Measurements from ENCODE around the gene TMEM238. TPM values are rescaled to one million over a fixed set of nuclear protein-coding genes. Genes with fewer than 3 reads are reported as not detected.

The TMEM238 gene
- total and polyA plus RNA-seq, 9 of the 15 experiments (the other 6 are each of a cell fraction or from before 2014, with no cell fraction given), result 0.18 to 5.1 (median 1.3) TPM; not detected in 4

DNA sequence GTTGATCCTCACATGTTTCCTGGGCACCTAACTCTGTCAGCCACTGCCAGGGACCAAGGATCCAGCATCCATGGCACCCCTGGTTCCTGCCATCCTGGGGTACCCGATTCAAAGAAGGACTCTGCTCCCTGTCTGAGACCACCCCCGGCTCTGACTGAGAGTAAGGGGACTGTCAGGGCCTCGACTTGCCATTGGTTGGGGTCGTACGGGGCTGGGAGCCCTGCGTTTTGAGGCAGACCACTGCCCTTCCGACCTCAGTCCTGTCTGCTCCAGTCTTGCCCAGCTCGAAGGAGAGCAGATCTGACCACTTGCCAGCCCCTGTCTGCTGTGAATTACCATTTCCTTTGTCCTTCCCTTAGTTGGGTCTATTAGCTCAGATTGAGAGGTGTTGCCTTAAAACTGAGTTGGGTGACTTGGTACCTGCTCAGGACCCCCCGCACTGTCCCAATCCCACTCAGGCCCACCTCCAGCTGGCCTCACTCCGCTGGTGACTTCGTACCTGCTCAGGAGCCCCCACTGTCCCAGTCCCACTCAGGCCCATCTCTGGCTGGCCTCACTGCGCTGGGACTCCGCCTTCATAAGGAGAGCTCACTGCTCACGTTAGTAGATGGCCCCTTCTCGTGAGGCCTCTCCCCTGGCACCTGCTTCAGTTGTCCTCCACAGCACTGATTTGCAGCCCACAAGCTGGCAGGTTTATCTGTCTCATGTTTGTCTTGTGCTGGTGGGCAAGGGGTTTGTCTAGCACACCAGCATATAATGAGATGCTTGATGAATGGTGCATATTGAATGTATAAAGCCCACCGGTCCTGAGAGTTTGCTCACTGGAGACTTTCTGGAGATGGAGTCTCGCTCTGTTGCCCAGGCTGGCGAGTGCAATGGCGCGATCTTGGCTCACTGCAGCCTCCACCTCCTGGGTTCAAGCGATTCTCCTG lies 5.6 kb upstream of the TMEM238 start:
- H3K4me1 ChIP-seq (replicated peaks in 1 of 2; ENCODE audit: control insufficient read depth in 2 of 2, insufficient read depth in 2 of 2, low read length in 2 of 2), result peaks cover 47 to 65% of the 10 kb centered on the region in 2 experiments
- H3K27ac ChIP-seq (ENCODE audit: extremely low read depth, low read depth, low read length), result peak overlapping the region; percentile 20; the same call in 1 of the 3 replicates
- peaks cover 54% of the 10 kb centered on the region for H4K20me1 ChIP-seq (replicated peaks; ENCODE audit: control insufficient read depth, insufficient read depth, low read length)
- TF ChIP-seq MYNN (IDR thresholded peaks at IDR 0.05) (peak; percentile 70; the same call in 1 of the 2 replicates), MYNN (CRISPR knock-in tag; IDR thresholded peaks at IDR 0.05) (no peak), ILK (tag; IDR thresholded peaks at IDR 0.05; ENCODE audit: borderline replicate concordance, low read depth) (no peak), RBFOX2 (IDR thresholded peaks at IDR 0.05; ENCODE audit: low read depth, low read length) (peak; percentile 43), POLR2G (IDR thresholded peaks at IDR 0.05; ENCODE audit: low read depth, low read length) (0 out of 2 replicates have a peak, but pooled peaks have one; percentile 12), SUPT5H (IDR thresholded peaks at IDR 0.05) (peak; percentile 34; the same call in 1 of the 2 replicates), POLR2A (conservative IDR thresholded peaks at IDR 0.05) (peak; percentile 50), POLR2B (IDR thresholded peaks at IDR 0.05; ENCODE audit: low read depth, partially characterized antibody) (peak; percentile 49), POLR2AphosphoS5 (IDR thresholded peaks at IDR 0.05; ENCODE audit: control insufficient read depth, insufficient read depth, low read depth, low read length) (peak; percentile 48; the same call in 1 of the 2 replicates), ASH1L (IDR thresholded peaks at IDR 0.05; ENCODE audit: borderline replicate concordance, low read depth, partially characterized antibody) (no peak), L3MBTL2 (IDR thresholded peaks at IDR 0.05) (no peak)
- TF ChIP-seq, protein P1, sequence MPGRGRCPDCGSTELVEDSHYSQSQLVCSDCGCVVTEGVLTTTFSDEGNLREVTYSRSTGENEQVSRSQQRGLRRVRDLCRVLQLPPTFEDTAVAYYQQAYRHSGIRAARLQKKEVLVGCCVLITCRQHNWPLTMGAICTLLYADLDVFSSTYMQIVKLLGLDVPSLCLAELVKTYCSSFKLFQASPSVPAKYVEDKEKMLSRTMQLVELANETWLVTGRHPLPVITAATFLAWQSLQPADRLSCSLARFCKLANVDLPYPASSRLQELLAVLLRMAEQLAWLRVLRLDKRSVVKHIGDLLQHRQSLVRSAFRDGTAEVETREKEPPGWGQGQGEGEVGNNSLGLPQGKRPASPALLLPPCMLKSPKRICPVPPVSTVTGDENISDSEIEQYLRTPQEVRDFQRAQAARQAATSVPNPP (IDR thresholded peaks at IDR 0.05; ENCODE audit: borderline replicate concordance, insufficient read depth, insufficient read length), result no peak
- H3K36me3 ChIP-seq (ENCODE audit: control insufficient read depth, insufficient read depth, low read length), result peaks cover 55% of the 10 kb centered on the region
- no peak overlapping the region for H3K4me3 ChIP-seq
- ChIA-PET CTCF (ENCODE audit: low intra/inter-chr PET ratio) (no interaction called here), POLR2A (interaction anchor here (0.6 to 12.9 kb wide), 9 partner anchors 9 to 506 kb away, joined by 3 to 195 read pairs (median 4); partner anchors contain the start of gene UBE2S)
- peaks cover 19% of the 10 kb centered on the region for H3K9me1 ChIP-seq (ENCODE audit: control insufficient read depth, insufficient read depth, low read length)
- FAIRE-seq, result no peak
- H3K9me3 ChIP-seq (replicated peaks; ENCODE audit: control insufficient read depth, insufficient read depth, low read depth, low read length), result no peaks in the 10 kb centered on the region
- peak overlapping the region; percentile 94 for H3K4me2 ChIP-seq (ENCODE audit: insufficient read depth, low read length)
- DNase-seq (ENCODE audit: extremely low read depth in 1 of 4, low spot score in 3 of 4), result no peak
- in situ Hi-C loops (cut with MboI), result no loop called here
- H2AFZ ChIP-seq (ENCODE audit: low read depth, low read length), result no peak overlapping the region
- BruUV-seq (replicated peaks), result no TSS peak
- 80% methylated on average over 21 of the region's 21 CpGs for WGBS (ENCODE audit: insufficient coverage, low coverage, missing lambda C conversion rate)
- intact Hi-C loops (cut with micrococcal nuclease), result loop anchor here (5.0 kb wide), 2 partner anchors 63 to 87 kb away; no protein-coding TSS in a partner anchor
- peak overlapping the region; percentile 13 to 98; a peak in 3 of 4 replicates for H3K9ac ChIP-seq (ENCODE audit: insufficient read depth in 1 of 2, low read depth in 2 of 2, low read length in 2 of 2)
- peaks cover 48% of the 10 kb centered on the region for H3K79me2 ChIP-seq (ENCODE audit: control insufficient read depth, insufficient read depth, low read length)
- no peak for ATAC-seq
- H3K27me3 ChIP-seq (ENCODE audit: control insufficient read depth in 2 of 2, insufficient read depth in 2 of 2, low read length in 2 of 2), result no peaks in the 10 kb centered on the region

Data from K562 (cell line).